AG10803 (cell line): ENCODE measurements around the gene NANOG.
"Not testable (repeated sequence)": the region's sequence is repeated elsewhere in the genome, so short reads cannot be mapped to it uniquely, and the experiment has no call there.

Experiments used
- DNase-seq: peaks from one replicate; pipeline ENCODE4 v3.0.0; 2010; ENCODE audit warnings: low read depth
- H3K4me3 ChIP-seq: 2 replicates; pipeline ENCODE4 v1.5.1; 2011; ENCODE audit warnings: mild to moderate bottlenecking, low read length, control low read depth
- CTCF ChIP-seq: conservative IDR thresholded peaks from 2 replicates; pipeline ENCODE4 v1.5.1; 2011; ENCODE audit warnings: mild to moderate bottlenecking, low read length, control low read depth, inconsistent platforms

The NANOG gene

GRCh38 chr12:7788884-7789528, at the start of gene NANOG:
Gene NANOG (plus strand): TSS chr12:7789402. CDS start chr12:7789615, 213 bp downstream.
- not testable (repeated sequence) for DNase-seq, H3K4me3 ChIP-seq

- no peak for DNase-seq
- no peak for TF ChIP-seq CTCF
These were observed 42.0 kb upstream of the NANOG start, which contains the start of gene CLEC4C for GRCh38 chr12:7747246-7747645. Gene CLEC4C (minus strand): TSS chr12:7747375. CDS start chr12:7747348, 27 bp downstream.

GRCh38 chr12:7748852-7749251, 40.4 kb upstream of the NANOG start:
- no peak for DNase-seq
- no peak for TF ChIP-seq CTCF
- H3K4me3 ChIP-seq, result no peak overlapping the region

More at GRCh38 chr12:7747246-7747645, 42.0 kb upstream of the NANOG start, which contains the start of gene CLEC4C:
- no peak within 1 kb of the TSS for H3K4me3 ChIP-seq

- no peak for DNase-seq
- H3K4me3 ChIP-seq, result no peak overlapping the region
- TF ChIP-seq CTCF, result no peak
These were observed 39.8 kb upstream of the NANOG start for GRCh38 chr12:7749442-7749841.

- TF ChIP-seq CTCF, result no peak
- no peak overlapping the region for H3K4me3 ChIP-seq
- no peak for DNase-seq
These were observed 38.9 kb upstream of the NANOG start for GRCh38 chr12:7750350-7750749.

GRCh38 chr12:7751394-7751793, 37.8 kb upstream of the NANOG start:
- TF ChIP-seq CTCF, result no peak
- no peak overlapping the region for H3K4me3 ChIP-seq
- no peak for DNase-seq

GRCh38 chr12:7751941-7752922, 37.0 kb upstream of the NANOG start:
- DNase-seq, H3K4me3 ChIP-seq: not testable (repeated sequence)

GRCh38 chr12:7755668-7756067, 33.5 kb upstream of the NANOG start:
- DNase-seq, H3K4me3 ChIP-seq: not testable (repeated sequence)
